MM.1S (cell line): ENCODE data around the gene AGXT.

ENCODE experiments used
- CTCF ChIP-seq: fragments of 300-600 bp; sonication (generic); IDR thresholded peaks from 2 replicates; pipeline ENCODE4 v1.5.1; 2016; ENCODE audit warnings: antibody characterized with exemption, low read length, mixed read lengths
- EZH2 ChIP-seq: fragments of 300-600 bp; sonication (generic); optimal IDR thresholded peaks from 2 replicates; pipeline ENCODE3; 2017; ENCODE audit warnings: low read depth, mild to moderate bottlenecking, antibody characterized with exemption, low read length, mixed read lengths

- TF ChIP-seq CTCF, result no peak
- TF ChIP-seq EZH2, result no peak
These were observed 16.9 kb downstream of the AGXT start for GRCh38 chr2:240885566-240885965.
